PC-9 (cell line): ENCODE measurements around the gene GRHL1. TPM values are rescaled to one million over a fixed set of nuclear protein-coding genes. Genes with fewer than 3 reads are reported as not detected.

Experiments used
- BruUV-seq: library from RNA; stranded (reverse); fragments of 400-500 nt; replicated peaks from 2 replicates; lab custom pipeline; 2021; lab: Mats Ljungman, UMichigan
- CTCF ChIA-PET: fragments of 300-600 bp; sonication (Branson Sonifier 250); formaldehyde crosslinking; loops from one replicate; lab custom pipeline; 2022; ENCODE audit warnings: antibody characterized with exemption; lab: Charles Lee
- POLR2A ChIA-PET: fragments of 300-600 bp; sonication (Branson Sonifier 250); formaldehyde crosslinking; loops from one replicate; lab custom pipeline; 2022; ENCODE audit warnings: antibody characterized with exemption; ENCODE audit not compliant: unreplicated experiment; lab: Charles Lee
- DNase-seq, 2 experiments: peaks; one replicate each; pipeline versions ENCODE4 v3.0.0 to v3.0.0-alpha.2; 2015 to 2022; ENCODE audit warnings: mixed read lengths in 1 of 2
- H2AFZ ChIP-seq: fragments of 200-600 bp; sonication (generic); 2 replicates; pipeline ENCODE4 v1.8.1; 2017; ENCODE audit warnings: antibody characterized with exemption
- H3F3A ChIP-seq: fragments of 200-600 bp; sonication (generic); 2 replicates; pipeline ENCODE4 v1.8.1; 2017; ENCODE audit warnings: antibody characterized with exemption, mild to moderate bottlenecking, low read depth; ENCODE audit not compliant: insufficient read depth
- H3K27ac ChIP-seq: fragments of 200-600 bp; sonication (generic); 2 replicates; pipeline ENCODE4 v1.6.1; 2016; ENCODE audit warnings: mixed run types
- H3K27me3 ChIP-seq: fragments of 200-600 bp; sonication (generic); 2 replicates; pipeline ENCODE4 v1.6.1; 2016; ENCODE audit warnings: low read depth, mixed run types; ENCODE audit not compliant: insufficient read depth
- H3K36me3 ChIP-seq: fragments of 200-600 bp; sonication (generic); 2 replicates; pipeline ENCODE4 v1.6.1; 2016; ENCODE audit warnings: low read depth, mixed run types
- H3K4me1 ChIP-seq: fragments of 200-600 bp; sonication (generic); replicated peaks from 2 replicates; pipeline ENCODE4 v1.6.1; 2016; ENCODE audit warnings: mixed run types; ENCODE audit not compliant: insufficient read depth
- H3K4me2 ChIP-seq: fragments of 200-600 bp; sonication (generic); 2 replicates; pipeline ENCODE4 v1.6.1; 2017; ENCODE audit warnings: mixed run types
- H3K4me3 ChIP-seq: fragments of 200-600 bp; sonication (generic); 2 replicates; pipeline ENCODE4 v1.6.1; 2016; ENCODE audit warnings: mixed run types
- H3K79me2 ChIP-seq: fragments of 200-600 bp; sonication (generic); 2 replicates; pipeline ENCODE4 v1.6.1; 2017; ENCODE audit warnings: low read depth, mixed run types
- H3K9me2 ChIP-seq: fragments of 200-600 bp; sonication (generic); 2 replicates; pipeline ENCODE4 v1.8.1; 2017; ENCODE audit warnings: mild to moderate bottlenecking; ENCODE audit not compliant: insufficient read depth
- H3K9me3 ChIP-seq: fragments of 200-600 bp; sonication (generic); 2 replicates; pipeline ENCODE4 v1.8.1; 2016; ENCODE audit warnings: low read depth; ENCODE audit not compliant: insufficient read depth
- H4K20me1 ChIP-seq: fragments of 200-600 bp; sonication (generic); 2 replicates; pipeline ENCODE4 v1.8.1; 2017; ENCODE audit not compliant: insufficient read depth
- CTCF ChIP-seq: fragments of 200-600 bp; sonication (generic); conservative IDR thresholded peaks from 2 replicates; pipeline ENCODE4 v1.6.1; 2017; ENCODE audit warnings: mixed run types, antibody characterized with exemption, mild to moderate bottlenecking, moderate library complexity
- EZH2 ChIP-seq: fragments of 200-600 bp; sonication (generic); IDR thresholded peaks from 2 replicates; pipeline ENCODE4 v1.8.0; 2017; ENCODE audit warnings: antibody characterized with exemption, low read depth
- intact Hi-C: fragments of 100-400 bp; cut with micrococcal nuclease; formaldehyde crosslinking; loops from one replicate; pipeline ENCODE4 v1.10.0; 2022; ENCODE audit not compliant: unreplicated experiment
- total RNA-seq: library from RNA; stranded (reverse); gene quantifications from 2 replicates; pipeline ENCODE4 v1.2.3, GENCODE V29; 2021

The GRHL1 gene
- total RNA-seq, 1 experiment from 2014 or later: 10.6 TPM

GRCh38 chr2:9988320-9988719 is 36.8 kb downstream of the GRHL1 start:
- POLR2A ChIA-PET: no interaction called here
- Histone ChIP-seq H3K27ac (no peak overlapping the region), H4K20me1 (no peaks in the 10 kb centered on the region), H3K4me1 (peaks cover 6% of the 10 kb centered on the region), H2AFZ (no peak overlapping the region), H3F3A (peaks cover 14% of the 10 kb centered on the region; the same call in 1 of the 2 replicates), H3K79me2 (no peaks in the 10 kb centered on the region), H3K4me3 (no peak overlapping the region), H3K27me3 (no peaks in the 10 kb centered on the region), H3K9me3 (no peaks in the 10 kb centered on the region), H3K36me3 (peaks cover 24% of the 10 kb centered on the region; the same call in 1 of the 2 replicates), H3K9me2 (no peaks in the 10 kb centered on the region), H3K4me2 (no peak overlapping the region)
- CTCF ChIA-PET: no interaction called here
- DNase-seq: no peak
- TF ChIP-seq CTCF: no peak
- no peak for TF ChIP-seq EZH2
- no TSS peak for BruUV-seq
- intact Hi-C loops: no loop called here

GRCh38 chr2:9990736-9991135 is 39.2 kb downstream of the GRHL1 start:
- Histone ChIP-seq H3K27ac (no peak overlapping the region), H3F3A (peaks cover 7% of the 10 kb centered on the region; the same call in 1 of the 2 replicates), H4K20me1 (no peaks in the 10 kb centered on the region), H3K27me3 (no peaks in the 10 kb centered on the region), H2AFZ (no peak overlapping the region), H3K4me1 (no peaks in the 10 kb centered on the region), H3K9me3 (no peaks in the 10 kb centered on the region), H3K4me3 (no peak overlapping the region), H3K4me2 (no peak overlapping the region), H3K9me2 (no peaks in the 10 kb centered on the region), H3K36me3 (peaks cover 26% of the 10 kb centered on the region), H3K79me2 (no peaks in the 10 kb centered on the region)
- POLR2A ChIA-PET: no interaction called here
- TF ChIP-seq CTCF (no peak), EZH2 (no peak)
- DNase-seq: no peak
- intact Hi-C loops: no loop called here
- CTCF ChIA-PET: no interaction called here
- BruUV-seq: no TSS peak

GRCh38 chr2:9991221-9991620 is 39.7 kb downstream of the GRHL1 start:
- Histone ChIP-seq H3F3A (0 out of 2 replicates have a peak, but pooled peaks cover 4% of the 10 kb centered on the region), H3K27me3 (no peaks in the 10 kb centered on the region), H3K4me1 (no peaks in the 10 kb centered on the region), H3K4me2 (no peak overlapping the region), H3K4me3 (no peak overlapping the region), H3K27ac (no peak overlapping the region), H3K79me2 (no peaks in the 10 kb centered on the region), H4K20me1 (no peaks in the 10 kb centered on the region), H3K9me2 (no peaks in the 10 kb centered on the region), H2AFZ (no peak overlapping the region), H3K9me3 (no peaks in the 10 kb centered on the region), H3K36me3 (peaks cover 31% of the 10 kb centered on the region)
- DNase-seq: no peak
- BruUV-seq: no TSS peak
- intact Hi-C loops: no loop called here
- CTCF ChIA-PET: no interaction called here
- POLR2A ChIA-PET: no interaction called here
- no peak for TF ChIP-seq CTCF
- TF ChIP-seq EZH2: no peak
